ENCODE data around the gene HOXA11.

- TF ChIP-seq CTCF (conservative IDR thresholded peaks at IDR 0.05; ENCODE audit: low read length) (no peak), EZH2phosphoT487 (IDR thresholded peaks at IDR 0.05; ENCODE audit: borderline replicate concordance, low read depth, low read length) (no peak)
These were observed 39.1 kb downstream of the HOXA11 start for GRCh38 chr7:27145914-27146412.

All from OCI-LY7 (cell line).